Esophagus muscularis mucosa (tissue), 4 donors: ENCODE data around the gene FTO.

Experiments
- EP300 ChIP-seq: sonication (generic); formaldehyde crosslinking; IDR thresholded peaks from one replicate; pipeline ENCODE4 v1.6.1; 2017; ENCODE audit warnings: antibody characterized with exemption
- POLR2A ChIP-seq: fragments of 450-650 bp; IDR thresholded peaks from one replicate; pipeline ENCODE4 v1.6.1; 2017; ENCODE audit warnings: antibody characterized with exemption, moderate library complexity, mild to moderate bottlenecking, low read depth
- TF ChIP-seq, protein P1 (sequence below), 3 experiments: fragments of 200-600 bp in 2 of 3; fragments of 450-650 bp in 1 of 3; sonication (generic) in 2 of 3; IDR thresholded peaks; one replicate each; pipeline ENCODE4 v1.5.1; 2017 to 2019; ENCODE audit warnings: antibody characterized with exemption in 3 of 3, mild to moderate bottlenecking in 2 of 3, moderate library complexity in 1 of 3

DNA sequence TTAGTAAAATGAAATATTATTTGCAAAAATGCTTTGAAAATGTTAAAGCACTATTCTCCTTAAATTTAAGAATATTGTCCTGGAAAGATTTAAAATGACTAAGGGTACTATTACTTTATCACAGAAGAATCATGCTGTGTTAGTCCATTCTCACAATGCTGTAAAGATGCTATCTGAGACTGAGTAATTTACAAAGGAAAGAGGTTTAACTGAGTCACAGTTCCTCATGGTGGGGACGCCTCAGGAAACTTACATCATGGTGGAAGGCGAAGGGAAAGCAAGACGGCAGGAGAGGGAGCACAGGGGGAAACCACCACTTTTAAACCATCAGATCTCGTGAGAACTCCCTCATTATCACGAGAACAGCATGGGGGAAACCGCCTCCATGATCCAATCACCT, 337.0 kb downstream of the FTO start:
- TF ChIP-seq, protein P1, sequence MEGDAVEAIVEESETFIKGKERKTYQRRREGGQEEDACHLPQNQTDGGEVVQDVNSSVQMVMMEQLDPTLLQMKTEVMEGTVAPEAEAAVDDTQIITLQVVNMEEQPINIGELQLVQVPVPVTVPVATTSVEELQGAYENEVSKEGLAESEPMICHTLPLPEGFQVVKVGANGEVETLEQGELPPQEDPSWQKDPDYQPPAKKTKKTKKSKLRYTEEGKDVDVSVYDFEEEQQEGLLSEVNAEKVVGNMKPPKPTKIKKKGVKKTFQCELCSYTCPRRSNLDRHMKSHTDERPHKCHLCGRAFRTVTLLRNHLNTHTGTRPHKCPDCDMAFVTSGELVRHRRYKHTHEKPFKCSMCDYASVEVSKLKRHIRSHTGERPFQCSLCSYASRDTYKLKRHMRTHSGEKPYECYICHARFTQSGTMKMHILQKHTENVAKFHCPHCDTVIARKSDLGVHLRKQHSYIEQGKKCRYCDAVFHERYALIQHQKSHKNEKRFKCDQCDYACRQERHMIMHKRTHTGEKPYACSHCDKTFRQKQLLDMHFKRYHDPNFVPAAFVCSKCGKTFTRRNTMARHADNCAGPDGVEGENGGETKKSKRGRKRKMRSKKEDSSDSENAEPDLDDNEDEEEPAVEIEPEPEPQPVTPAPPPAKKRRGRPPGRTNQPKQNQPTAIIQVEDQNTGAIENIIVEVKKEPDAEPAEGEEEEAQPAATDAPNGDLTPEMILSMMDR (IDR thresholded peaks at IDR 0.05) = no peak
- TF ChIP-seq POLR2A (no peak), EP300 (no peak)
